ENCODE measurements around the gene JAG2. TPM values are rescaled to one million over a fixed set of nuclear protein-coding genes. Genes with fewer than 3 reads are reported as not detected.

Gene JAG2
- total RNA-seq, 1 experiment from 2014 or later, result 43.7 TPM

DNA sequence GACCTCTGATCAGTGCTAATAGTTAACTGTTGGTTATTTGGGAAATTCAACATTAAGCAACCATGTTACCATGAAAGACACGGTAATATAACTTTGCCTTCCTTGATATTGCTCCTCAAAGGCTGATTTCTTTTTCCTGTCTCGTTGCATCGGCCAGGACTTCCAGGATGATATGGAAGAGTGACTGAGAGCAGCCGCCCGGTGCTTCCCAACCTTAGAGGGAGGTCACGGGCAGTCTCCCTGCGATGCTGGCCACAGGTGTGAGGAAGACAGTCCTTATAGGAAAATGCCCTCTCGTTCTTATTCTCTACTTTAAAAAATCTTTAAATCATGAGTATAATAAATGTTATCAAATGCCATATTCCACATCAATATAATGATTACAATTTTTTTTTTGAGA lies 70.3 kb downstream of the JAG2 start:
- no peaks in the 10 kb centered on the region for H3K36me3 ChIP-seq (ENCODE audit: control insufficient read depth, insufficient read depth, low read length)
- DNase-seq (ENCODE audit: low read depth, low spot score) (no peak), ATAC-seq (no peak)
- H3K27me3 ChIP-seq (ENCODE audit: control insufficient read depth, insufficient read depth, low read length), result no peaks in the 10 kb centered on the region
- no peaks in the 10 kb centered on the region for H3K9me3 ChIP-seq (ENCODE audit: control insufficient read depth, insufficient read depth, low read depth, low read length)
- ChIA-PET CTCF (no interaction called here), POLR2A (no interaction called here)
- intact Hi-C loops (cut with micrococcal nuclease; ENCODE audit: unreplicated experiment) (loop anchor here (10.0 kb wide), 2 partner anchors 66 to 186 kb away; partner anchors contain the start of gene JAG2), in situ Hi-C loops (cut with HindIII; ENCODE audit: low pct_unique_long_range_greater_than_20kb, low sequenced_read_pairs) (no loop called here)
- TF ChIP-seq CTCF (IDR thresholded peaks at IDR 0.05), result no peak
- TF ChIP-seq SIN3A (IDR thresholded peaks at IDR 0.05; ENCODE audit: borderline replicate concordance, insufficient read depth, low read depth, low read length), result no peak
- H3K4me1 ChIP-seq (ENCODE audit: control insufficient read depth, insufficient read depth, low read length), result peaks cover 3% of the 10 kb centered on the region; the same call in 1 of the 2 replicates
- H3K27ac ChIP-seq (ENCODE audit: low read length), result no peak overlapping the region
- H3K4me3 ChIP-seq (ENCODE audit: low read depth in 2 of 2, low read length in 2 of 2), result no peak overlapping the region
- no TSS peak for BruUV-seq (replicated peaks)

DNA sequence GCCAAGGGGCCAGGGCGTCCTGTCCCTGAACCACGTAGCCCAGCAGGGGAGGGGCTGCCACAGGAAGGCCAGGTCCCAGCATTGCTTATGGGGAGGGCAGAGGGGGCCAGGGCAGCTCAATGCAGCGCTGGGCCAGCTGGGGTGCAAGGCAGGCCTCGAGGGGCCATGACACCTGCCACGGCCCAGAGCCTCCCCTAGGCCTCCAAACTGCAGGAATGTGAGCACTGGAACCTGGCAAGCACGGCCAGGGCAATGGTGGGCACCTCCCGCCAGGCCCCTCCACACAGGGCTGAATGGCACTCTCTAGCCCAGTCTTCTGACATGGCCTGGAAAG lies 70.8 kb downstream of the JAG2 start:
- Histone ChIP-seq H3K36me3 (ENCODE audit: control insufficient read depth, insufficient read depth, low read length) (no peaks in the 10 kb centered on the region), H3K27ac (ENCODE audit: low read length) (no peak overlapping the region), H3K27me3 (ENCODE audit: control insufficient read depth, insufficient read depth, low read length) (no peaks in the 10 kb centered on the region), H3K4me1 (ENCODE audit: control insufficient read depth, insufficient read depth, low read length) (peaks cover 3% of the 10 kb centered on the region; the same call in 1 of the 2 replicates), H3K9me3 (ENCODE audit: control insufficient read depth, insufficient read depth, low read depth, low read length) (no peaks in the 10 kb centered on the region), H3K4me3 (ENCODE audit: low read depth in 2 of 2, low read length in 2 of 2) (no peak overlapping the region)
- DNase-seq (ENCODE audit: low read depth, low spot score) (no peak), ATAC-seq (no peak)
- ChIA-PET POLR2A (no interaction called here), CTCF (no interaction called here)
- TF ChIP-seq CTCF (IDR thresholded peaks at IDR 0.05) (no peak), TCF7L2 (IDR thresholded peaks at IDR 0.05; ENCODE audit: low read depth, low read length) (no peak), POLR2AphosphoS5 (IDR thresholded peaks at IDR 0.05; ENCODE audit: low read depth, low read length) (no peak), SIN3A (IDR thresholded peaks at IDR 0.05; ENCODE audit: borderline replicate concordance, insufficient read depth, low read depth, low read length) (no peak)
- TF ChIP-seq, protein P1, sequence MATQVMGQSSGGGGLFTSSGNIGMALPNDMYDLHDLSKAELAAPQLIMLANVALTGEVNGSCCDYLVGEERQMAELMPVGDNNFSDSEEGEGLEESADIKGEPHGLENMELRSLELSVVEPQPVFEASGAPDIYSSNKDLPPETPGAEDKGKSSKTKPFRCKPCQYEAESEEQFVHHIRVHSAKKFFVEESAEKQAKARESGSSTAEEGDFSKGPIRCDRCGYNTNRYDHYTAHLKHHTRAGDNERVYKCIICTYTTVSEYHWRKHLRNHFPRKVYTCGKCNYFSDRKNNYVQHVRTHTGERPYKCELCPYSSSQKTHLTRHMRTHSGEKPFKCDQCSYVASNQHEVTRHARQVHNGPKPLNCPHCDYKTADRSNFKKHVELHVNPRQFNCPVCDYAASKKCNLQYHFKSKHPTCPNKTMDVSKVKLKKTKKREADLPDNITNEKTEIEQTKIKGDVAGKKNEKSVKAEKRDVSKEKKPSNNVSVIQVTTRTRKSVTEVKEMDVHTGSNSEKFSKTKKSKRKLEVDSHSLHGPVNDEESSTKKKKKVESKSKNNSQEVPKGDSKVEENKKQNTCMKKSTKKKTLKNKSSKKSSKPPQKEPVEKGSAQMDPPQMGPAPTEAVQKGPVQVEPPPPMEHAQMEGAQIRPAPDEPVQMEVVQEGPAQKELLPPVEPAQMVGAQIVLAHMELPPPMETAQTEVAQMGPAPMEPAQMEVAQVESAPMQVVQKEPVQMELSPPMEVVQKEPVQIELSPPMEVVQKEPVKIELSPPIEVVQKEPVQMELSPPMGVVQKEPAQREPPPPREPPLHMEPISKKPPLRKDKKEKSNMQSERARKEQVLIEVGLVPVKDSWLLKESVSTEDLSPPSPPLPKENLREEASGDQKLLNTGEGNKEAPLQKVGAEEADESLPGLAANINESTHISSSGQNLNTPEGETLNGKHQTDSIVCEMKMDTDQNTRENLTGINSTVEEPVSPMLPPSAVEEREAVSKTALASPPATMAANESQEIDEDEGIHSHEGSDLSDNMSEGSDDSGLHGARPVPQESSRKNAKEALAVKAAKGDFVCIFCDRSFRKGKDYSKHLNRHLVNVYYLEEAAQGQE (IDR thresholded peaks at IDR 0.05; ENCODE audit: insufficient read depth in 1 of 2, low read depth in 2 of 2, low read length in 1 of 2), result no peak
- no TSS peak for BruUV-seq (replicated peaks)
- in situ Hi-C loops (cut with HindIII; ENCODE audit: low pct_unique_long_range_greater_than_20kb, low sequenced_read_pairs) (no loop called here), intact Hi-C loops (cut with micrococcal nuclease; ENCODE audit: unreplicated experiment) (loop anchor here (10.0 kb wide), 2 partner anchors 67 to 187 kb away; partner anchors contain the start of gene JAG2)

Data from Panc1 (cell line).